Neural progenitor cell (in vitro differentiated cells): ENCODE data around the gene ASNSD1. TPM values are rescaled to one million over a fixed set of nuclear protein-coding genes. Genes with fewer than 3 reads are reported as not detected.
"Not testable (repeated sequence)": the region's sequence is repeated elsewhere in the genome, so short reads cannot be mapped to it uniquely, and the experiment has no call there.

Source experiments
- DNase-seq: peaks from one replicate; pipeline ENCODE4 v3.0.0-alpha.2; 2016; ENCODE audit warnings: low spot score
- H2AFZ ChIP-seq: fragments of 200-600 bp; sonication (generic); replicated peaks from 2 replicates; pipeline ENCODE4 v1.6.1; 2016; ENCODE audit warnings: antibody characterized with exemption
- H3F3A ChIP-seq: fragments of 200-600 bp; sonication (generic); 2 replicates; pipeline ENCODE4 v1.6.1; 2016; ENCODE audit warnings: antibody characterized with exemption, low read depth
- H3K27ac ChIP-seq: fragments of 200-600 bp; sonication (generic); 2 replicates; pipeline ENCODE4 v1.5.1; 2016; ENCODE audit warnings: mild to moderate bottlenecking
- H3K27me3 ChIP-seq: fragments of 200-600 bp; sonication (generic); 2 replicates; pipeline ENCODE4 v1.6.1; 2016; ENCODE audit warnings: mild to moderate bottlenecking, moderate library complexity
- H3K36me3 ChIP-seq: fragments of 200-600 bp; sonication (generic); 2 replicates; pipeline ENCODE4 v1.5.1; 2016
- H3K4me1 ChIP-seq: fragments of 200-600 bp; sonication (generic); 2 replicates; pipeline ENCODE4 v1.6.1; 2016; ENCODE audit warnings: mixed run types
- H3K4me2 ChIP-seq: fragments of 200-600 bp; sonication (generic); 2 replicates; pipeline ENCODE4 v1.6.1; 2016
- H3K4me3 ChIP-seq: fragments of 200-600 bp; sonication (generic); 2 replicates; pipeline ENCODE4 v1.5.1; 2016
- H3K79me2 ChIP-seq: fragments of 200-600 bp; sonication (generic); 2 replicates; pipeline ENCODE4 v1.6.1; 2016; ENCODE audit warnings: low read depth
- H3K9ac ChIP-seq: fragments of 200-600 bp; sonication (generic); 2 replicates; pipeline ENCODE4 v1.6.1; 2016
- H3K9me3 ChIP-seq: fragments of 200-600 bp; sonication (generic); 2 replicates; pipeline ENCODE4 v1.5.1; 2016; ENCODE audit warnings: low read depth
- H4K20me1 ChIP-seq: fragments of 200-600 bp; sonication (generic); 2 replicates; pipeline ENCODE4 v1.6.1; 2016; ENCODE audit warnings: low read depth
- H3K27ac Mint-ChIP-seq: 3 replicates; pipeline ENCODE4 v1.8.0; 2021; ENCODE audit warnings: mixed read lengths
- H3K27me3 Mint-ChIP-seq: 2 replicates; pipeline ENCODE4 v1.8.0; 2022; ENCODE audit warnings: low read depth, mild to moderate bottlenecking, inconsistent platforms, moderate library complexity, mixed read lengths; ENCODE audit not compliant: insufficient read depth
- H3K36me3 Mint-ChIP-seq: 3 replicates; pipeline ENCODE4 v1.8.0; 2021; ENCODE audit warnings: mixed read lengths
- H3K4me1 Mint-ChIP-seq: 3 replicates; pipeline ENCODE4 v1.8.0; 2021; ENCODE audit warnings: mixed read lengths
- H3K4me3 Mint-ChIP-seq: 3 replicates; pipeline ENCODE4 v1.8.0; 2021; ENCODE audit warnings: mild to moderate bottlenecking, moderate library complexity, mixed read lengths
- H3K9me3 Mint-ChIP-seq: 3 replicates; pipeline ENCODE4 v1.8.0; 2020; ENCODE audit warnings: mixed read lengths
- EZH2 ChIP-seq: fragments of 200-600 bp; sonication (generic); IDR thresholded peaks from 2 replicates; pipeline ENCODE4 v1.6.1; 2017; ENCODE audit warnings: antibody characterized with exemption, mild to moderate bottlenecking, moderate library complexity
- EZH2phosphoT487 ChIP-seq: fragments of 200-600 bp; sonication (generic); IDR thresholded peaks from 2 replicates; pipeline ENCODE4 v1.6.1; 2017; ENCODE audit warnings: antibody characterized with exemption
- total RNA-seq: library from RNA; depleted of rRNA; stranded (reverse); fragments of >200 nt; gene quantifications from 2 replicates; pipeline ENCODE4 v1.2.3, GENCODE V29; 2015; ENCODE audit warnings: low replicate concordance
- TF ChIP-seq, protein P1 (sequence below): fragments of 200-600 bp; sonication (generic); IDR thresholded peaks from 2 replicates; pipeline ENCODE4 v1.5.1; 2017; ENCODE audit warnings: antibody characterized with exemption, mild to moderate bottlenecking

Gene ASNSD1
- total RNA-seq, 1 donor from 2014 or later, result 100 TPM

DNA sequence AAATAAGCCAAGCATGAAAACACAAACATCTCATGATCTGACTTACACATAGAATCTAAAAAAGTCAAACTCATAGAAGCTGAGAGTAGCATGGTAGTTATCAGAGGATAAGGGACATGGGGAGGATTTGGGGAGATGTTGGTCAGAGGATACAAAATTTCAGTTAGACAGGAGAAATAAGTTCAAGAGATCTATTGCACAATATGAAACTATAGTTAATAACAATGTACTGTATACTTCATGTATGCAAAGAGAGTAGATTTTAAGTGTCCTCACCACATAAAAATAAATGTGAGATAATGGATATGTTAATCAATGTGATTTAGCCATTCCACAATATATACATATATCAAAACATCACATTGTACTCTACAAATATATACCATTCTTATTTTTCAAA, 10.0 kb upstream of the ASNSD1 start:
- H4K20me1 ChIP-seq, result no peaks in the 10 kb centered on the region
- Mint-ChIP-seq H3K9me3 (peaks cover 13% of the 10 kb centered on the region), H3K27ac (no peak overlapping the region), H3K36me3 (no peaks in the 10 kb centered on the region), H3K4me3 (no peak overlapping the region), H3K4me1 (no peaks in the 10 kb centered on the region), H3K27me3 (peaks cover 5% of the 10 kb centered on the region)
- no peaks in the 10 kb centered on the region for H3K79me2 ChIP-seq
- no peak overlapping the region for H3K4me2 ChIP-seq
- no peaks in the 10 kb centered on the region for H3K36me3 ChIP-seq
- no peak overlapping the region for H3K27ac ChIP-seq
- no peak overlapping the region for H3K9ac ChIP-seq
- no peaks in the 10 kb centered on the region for H3F3A ChIP-seq
- no peak for DNase-seq
- no peak overlapping the region for H2AFZ ChIP-seq
- H3K27me3 ChIP-seq, result no peaks in the 10 kb centered on the region
- H3K4me3 ChIP-seq, result no peak overlapping the region
- TF ChIP-seq, protein P1, sequence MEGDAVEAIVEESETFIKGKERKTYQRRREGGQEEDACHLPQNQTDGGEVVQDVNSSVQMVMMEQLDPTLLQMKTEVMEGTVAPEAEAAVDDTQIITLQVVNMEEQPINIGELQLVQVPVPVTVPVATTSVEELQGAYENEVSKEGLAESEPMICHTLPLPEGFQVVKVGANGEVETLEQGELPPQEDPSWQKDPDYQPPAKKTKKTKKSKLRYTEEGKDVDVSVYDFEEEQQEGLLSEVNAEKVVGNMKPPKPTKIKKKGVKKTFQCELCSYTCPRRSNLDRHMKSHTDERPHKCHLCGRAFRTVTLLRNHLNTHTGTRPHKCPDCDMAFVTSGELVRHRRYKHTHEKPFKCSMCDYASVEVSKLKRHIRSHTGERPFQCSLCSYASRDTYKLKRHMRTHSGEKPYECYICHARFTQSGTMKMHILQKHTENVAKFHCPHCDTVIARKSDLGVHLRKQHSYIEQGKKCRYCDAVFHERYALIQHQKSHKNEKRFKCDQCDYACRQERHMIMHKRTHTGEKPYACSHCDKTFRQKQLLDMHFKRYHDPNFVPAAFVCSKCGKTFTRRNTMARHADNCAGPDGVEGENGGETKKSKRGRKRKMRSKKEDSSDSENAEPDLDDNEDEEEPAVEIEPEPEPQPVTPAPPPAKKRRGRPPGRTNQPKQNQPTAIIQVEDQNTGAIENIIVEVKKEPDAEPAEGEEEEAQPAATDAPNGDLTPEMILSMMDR, result no peak
- TF ChIP-seq EZH2phosphoT487 (no peak), EZH2 (no peak)
- H3K4me1 ChIP-seq, result no peaks in the 10 kb centered on the region
- H3K9me3 ChIP-seq, result no peaks in the 10 kb centered on the region

DNA sequence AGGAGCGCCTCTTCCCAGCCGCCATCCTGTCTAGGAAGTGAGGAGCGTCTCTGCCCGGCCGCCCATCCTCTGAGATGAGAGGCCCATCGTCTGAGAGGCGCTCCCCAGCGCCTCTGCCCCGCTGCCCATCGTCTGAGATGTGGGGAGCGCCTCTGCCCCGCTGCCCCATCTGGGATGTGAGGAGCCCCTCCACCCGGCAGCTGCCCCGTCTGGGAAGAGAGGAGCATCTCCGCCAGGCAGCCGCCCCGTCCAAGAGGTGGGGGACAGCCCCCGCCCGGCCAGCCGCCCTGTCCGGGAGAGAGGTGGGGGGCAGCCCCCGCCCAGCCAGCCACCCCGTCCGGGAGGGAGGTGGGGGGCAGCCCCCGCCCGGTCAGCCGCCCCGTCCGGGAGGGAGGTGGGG, 7.8 kb upstream of the ASNSD1 start:
- not testable (repeated sequence) for H3K36me3 ChIP-seq, H3K79me2 ChIP-seq, H3K4me3 Mint-ChIP-seq, H3F3A ChIP-seq, H3K4me1 Mint-ChIP-seq, H3K27me3 Mint-ChIP-seq, H3K36me3 Mint-ChIP-seq, H3K4me2 ChIP-seq, H3K27me3 ChIP-seq, H4K20me1 ChIP-seq, H3K27ac Mint-ChIP-seq, H2AFZ ChIP-seq, H3K4me3 ChIP-seq, H3K9me3 ChIP-seq, H3K27ac ChIP-seq, DNase-seq, H3K9ac ChIP-seq, H3K4me1 ChIP-seq
- H3K9me3 Mint-ChIP-seq, result peaks cover 13% of the 10 kb centered on the region

DNA sequence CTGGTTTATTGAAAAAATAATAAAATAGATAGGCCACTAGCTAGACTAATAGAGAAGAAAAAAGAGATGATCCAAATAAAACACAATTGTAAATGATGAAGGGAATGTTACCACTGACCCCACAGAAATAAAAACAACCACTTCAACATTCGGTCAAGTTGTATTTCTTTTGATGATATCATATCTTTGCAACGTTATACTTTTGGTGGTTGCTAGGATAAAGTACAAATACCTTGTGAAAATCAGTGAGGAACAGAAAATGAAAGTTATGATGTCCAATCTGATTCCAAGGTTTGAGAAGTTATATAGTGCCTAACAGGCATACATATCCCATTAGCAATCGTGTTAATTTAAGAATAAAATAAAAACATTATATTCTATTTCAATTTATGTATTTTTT, 6.6 kb upstream of the ASNSD1 start:
- Mint-ChIP-seq H3K36me3 (no peaks in the 10 kb centered on the region), H3K4me1 (no peaks in the 10 kb centered on the region), H3K27ac (no peak overlapping the region), H3K27me3 (peaks cover 5% of the 10 kb centered on the region), H3K4me3 (no peak overlapping the region), H3K9me3 (peaks cover 13% of the 10 kb centered on the region)
- TF ChIP-seq EZH2 (no peak), EZH2phosphoT487 (no peak)
- TF ChIP-seq, protein P1, result no peak
- H3K4me1 ChIP-seq, result no peaks in the 10 kb centered on the region
- no peaks in the 10 kb centered on the region for H4K20me1 ChIP-seq
- no peaks in the 10 kb centered on the region for H3K9me3 ChIP-seq
- no peak overlapping the region for H3K27ac ChIP-seq
- H3F3A ChIP-seq, result no peaks in the 10 kb centered on the region
- H3K79me2 ChIP-seq, result no peaks in the 10 kb centered on the region
- H3K4me2 ChIP-seq, result no peak overlapping the region
- H2AFZ ChIP-seq, result no peak overlapping the region
- no peak for DNase-seq
- H3K36me3 ChIP-seq, result no peaks in the 10 kb centered on the region
- H3K4me3 ChIP-seq, result no peak overlapping the region
- H3K27me3 ChIP-seq, result no peaks in the 10 kb centered on the region
- no peak overlapping the region for H3K9ac ChIP-seq

DNA sequence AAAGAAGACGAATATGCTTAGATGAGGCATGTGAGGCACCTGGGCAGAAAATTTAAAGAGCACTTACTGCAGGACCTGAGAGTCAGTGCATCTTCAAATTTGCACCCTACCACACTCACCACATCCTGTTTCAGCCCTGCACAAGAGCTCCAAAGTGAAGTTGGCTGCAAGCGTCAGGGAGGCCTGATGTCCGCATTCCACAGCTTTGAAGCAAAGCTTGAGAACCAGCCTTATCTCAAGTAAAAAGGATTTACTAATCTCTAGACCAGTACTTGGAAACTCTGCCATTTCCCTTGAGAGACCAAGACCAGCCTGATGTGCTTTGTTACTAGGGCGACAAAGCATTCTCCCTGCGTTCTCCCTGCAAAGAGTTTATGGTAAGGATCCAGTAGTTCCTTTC, 3.4 kb upstream of the ASNSD1 start:
- H3K4me3 ChIP-seq, result no peak overlapping the region
- no peaks in the 10 kb centered on the region for H3K36me3 Mint-ChIP-seq
- peaks cover 3% of the 10 kb centered on the region for H4K20me1 ChIP-seq
- no peaks in the 10 kb centered on the region for H3K27me3 Mint-ChIP-seq
- no peak overlapping the region for H3K4me2 ChIP-seq
- no peaks in the 10 kb centered on the region for H3K9me3 ChIP-seq
- no peak overlapping the region for H3K4me3 Mint-ChIP-seq
- no peak overlapping the region for H3K27ac Mint-ChIP-seq
- peak overlapping the region; percentile 77 for H2AFZ ChIP-seq
- H3K9me3 Mint-ChIP-seq, result peaks cover 4% of the 10 kb centered on the region
- no peak for TF ChIP-seq EZH2phosphoT487
- DNase-seq, result no peak
- no peaks in the 10 kb centered on the region for H3F3A ChIP-seq
- no peak overlapping the region for H3K9ac ChIP-seq
- peaks cover 6% of the 10 kb centered on the region for H3K4me1 ChIP-seq
- H3K36me3 ChIP-seq, result no peaks in the 10 kb centered on the region
- H3K4me1 Mint-ChIP-seq, result peaks cover under 1% of the 10 kb centered on the region
- H3K27me3 ChIP-seq, result no peaks in the 10 kb centered on the region
- H3K79me2 ChIP-seq, result peaks cover 16% of the 10 kb centered on the region
- H3K27ac ChIP-seq, result no peak overlapping the region
